Epithelial cell of proximal tubule (primary cell): ENCODE measurements around the gene MALT1. TPM values are rescaled to one million over a fixed set of nuclear protein-coding genes. Genes with fewer than 3 reads are reported as not detected.

Experiments used
- DNase-seq: peaks from one replicate; pipeline ENCODE4 v3.0.0-alpha.2; 2011; ENCODE audit warnings: low read depth
- H3K4me3 ChIP-seq: 2 replicates; pipeline ENCODE4 v1.5.1; 2011; ENCODE audit warnings: low read depth, mild to moderate bottlenecking, low read length
- CTCF ChIP-seq: conservative IDR thresholded peaks from 2 replicates; pipeline ENCODE4 v1.5.1; 2012; ENCODE audit warnings: low read depth, mild to moderate bottlenecking, low read length
- total RNA-seq: library from RNA; depleted of rRNA; stranded (reverse); fragments of >200 nt; gene quantifications from 2 replicates; pipeline ENCODE4 v1.2.3, GENCODE V29; 2015

MALT1 gene
- total RNA-seq, 1 donor from 2014 or later, result 47.7 TPM

GRCh38 chr18:58788971-58789875 is 118.0 kb downstream of the MALT1 start:
- DNase-seq, result no peak
- no peak for TF ChIP-seq CTCF
- no peak overlapping the region for H3K4me3 ChIP-seq

GRCh38 chr18:58789876-58790240 is 118.6 kb downstream of the MALT1 start:
- H3K4me3 ChIP-seq, result no peak overlapping the region
- TF ChIP-seq CTCF, result no peak
- no peak for DNase-seq

- TF ChIP-seq CTCF, result no peak
- H3K4me3 ChIP-seq, result no peak overlapping the region
- DNase-seq, result no peak
These were observed 120.8 kb downstream of the MALT1 start for GRCh38 chr18:58792086-58792485.

GRCh38 chr18:58793361-58793760 is 122.1 kb downstream of the MALT1 start:
- DNase-seq, result peak; percentile 59
- TF ChIP-seq CTCF, result no peak
- no peak overlapping the region for H3K4me3 ChIP-seq

- DNase-seq, result no peak
- TF ChIP-seq CTCF, result no peak
- no peak overlapping the region for H3K4me3 ChIP-seq
These were observed 125.0 kb downstream of the MALT1 start for GRCh38 chr18:58796220-58796619.

GRCh38 chr18:58800582-58800981 is 129.3 kb downstream of the MALT1 start:
- no peak overlapping the region for H3K4me3 ChIP-seq
- DNase-seq, result no peak
- TF ChIP-seq CTCF, result no peak

- no peak for DNase-seq
- no peak overlapping the region for H3K4me3 ChIP-seq
- TF ChIP-seq CTCF, result no peak
These were observed 131.7 kb downstream of the MALT1 start for GRCh38 chr18:58802959-58803358.
